Measurements from ENCODE around the gene SMC1B. TPM values are rescaled to one million over a fixed set of nuclear protein-coding genes. Genes with fewer than 3 reads are reported as not detected.
"Not testable (repeated sequence)": the region's sequence is repeated elsewhere in the genome, so short reads cannot be mapped to it uniquely, and the experiment has no call there.

Gene SMC1B
- total and polyA plus RNA-seq, 5 experiments from 2014 or later: 0.16 TPM; not detected in 4

DNA sequence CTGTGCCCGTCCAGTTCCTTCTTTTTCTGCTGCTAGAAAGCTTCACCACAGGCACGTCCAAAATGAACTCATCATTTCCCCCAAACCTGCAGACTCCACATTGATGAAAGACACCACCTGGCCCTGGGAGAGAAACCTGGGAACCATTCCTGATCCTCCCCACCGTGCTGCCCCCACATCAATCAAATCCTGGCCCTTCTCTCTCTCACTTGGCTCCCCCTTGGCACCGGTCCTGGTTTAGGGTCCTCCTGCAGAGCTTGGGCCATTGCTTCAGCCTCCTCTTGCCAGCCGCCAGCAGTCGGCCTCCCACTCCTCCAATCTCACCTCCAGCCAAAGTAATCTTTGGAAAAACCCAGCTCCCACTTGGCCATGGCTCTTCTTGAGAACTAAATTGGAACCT is 38.6 kb upstream of the SMC1B start:
- Mint-ChIP-seq H3K4me3 (no peak overlapping the region), H3K36me3 (no peaks in the 10 kb centered on the region), H3K9me3 (no peaks in the 10 kb centered on the region), H3K27me3 (peaks cover 0 to 7% (median 3%) of the 10 kb centered on the region in 5 donors), H3K4me1 (peaks cover 0 to under 1% (median 0%) of the 10 kb centered on the region in 4 donors), H3K27ac (peak overlapping the region in 1 of 10 donors; percentile 15)
- DNase-seq: no peak
- no peak for ATAC-seq
- POLR2A ChIA-PET: no interaction called here

DNA sequence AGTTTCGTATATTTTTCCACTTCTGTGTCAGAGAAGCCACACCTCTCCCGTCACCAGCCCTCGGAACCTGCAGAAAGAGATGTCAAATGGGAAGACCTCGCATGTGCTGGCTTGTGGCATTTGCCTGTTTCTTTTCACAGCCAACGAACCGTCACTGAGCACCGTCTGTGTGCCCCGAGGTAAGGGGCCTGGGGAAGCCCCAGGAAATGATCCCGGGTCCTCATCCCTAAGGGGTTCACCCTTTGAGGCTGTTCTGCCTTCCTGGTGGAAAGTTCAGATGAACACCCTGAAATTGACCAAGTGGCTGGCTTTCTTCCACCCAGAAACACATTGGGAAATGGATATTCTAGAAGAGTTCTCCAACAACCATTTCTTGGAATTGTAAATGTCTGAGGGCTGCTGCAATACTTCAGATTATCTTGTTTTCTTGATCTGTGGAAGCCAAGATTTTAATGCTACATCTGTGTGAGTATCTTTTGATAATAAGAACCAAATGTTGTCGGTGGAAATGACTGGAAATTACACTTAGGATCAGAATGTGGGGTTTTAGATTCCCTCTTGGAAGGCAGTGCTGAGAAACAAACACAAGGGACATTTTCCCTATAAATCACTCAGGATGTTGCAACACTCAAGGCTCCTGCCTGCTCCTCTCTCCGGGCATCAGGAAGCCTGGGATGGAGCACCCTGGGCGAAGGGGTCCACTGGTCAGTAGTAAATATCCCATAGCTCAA is 37.7 kb upstream of the SMC1B start:
- H3K36me3 Mint-ChIP-seq: no peaks in the 10 kb centered on the region
- H3K27me3 Mint-ChIP-seq: peaks cover 0 to 6% (median 0%) of the 10 kb centered on the region in 5 donors
- no peak overlapping the region for H3K4me3 Mint-ChIP-seq
- no peaks in the 10 kb centered on the region for H3K9me3 Mint-ChIP-seq
- no peaks in the 10 kb centered on the region for H3K4me1 Mint-ChIP-seq
- H3K27ac Mint-ChIP-seq: no peak overlapping the region
- DNase-seq: no peak
- POLR2A ChIA-PET: no interaction called here
- no peak for ATAC-seq

- Mint-ChIP-seq H3K27ac (no peak overlapping the region), H3K4me3 (no peak overlapping the region), H3K9me3 (no peaks in the 10 kb centered on the region), H3K27me3 (peaks cover 0 to 6% (median 0%) of the 10 kb centered on the region in 5 donors), H3K36me3 (no peaks in the 10 kb centered on the region), H3K4me1 (no peaks in the 10 kb centered on the region)
- no peak for ATAC-seq
- DNase-seq: no peak
- POLR2A ChIA-PET: no interaction called here
Measured at GRCh38 chr22:45450101-45450785, 36.8 kb upstream of the SMC1B start.

DNA sequence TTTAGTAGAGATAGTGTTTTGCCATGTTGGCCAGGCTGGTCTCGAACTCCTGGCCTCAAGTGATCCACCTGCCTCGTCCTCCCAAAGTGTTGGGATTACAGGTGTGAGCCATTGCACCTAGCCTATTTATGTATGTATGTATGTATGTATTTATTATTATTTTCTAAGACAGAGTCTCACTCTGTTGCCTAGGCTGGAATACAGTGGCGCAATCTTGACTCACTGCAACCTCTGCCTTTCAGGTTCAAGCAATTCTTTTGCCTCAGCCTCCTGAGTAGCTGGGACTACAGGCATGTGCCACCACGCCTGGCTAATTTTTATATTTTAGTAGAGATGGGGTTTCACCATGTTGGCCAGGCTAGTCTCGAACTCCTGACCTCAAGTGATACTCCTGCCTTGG is 36.0 kb upstream of the SMC1B start:
- POLR2A ChIA-PET, H3K36me3 Mint-ChIP-seq, H3K9me3 Mint-ChIP-seq, H3K27me3 Mint-ChIP-seq, ATAC-seq, DNase-seq, H3K4me3 Mint-ChIP-seq, H3K4me1 Mint-ChIP-seq, H3K27ac Mint-ChIP-seq: not testable (repeated sequence)

- no peaks in the 10 kb centered on the region for H3K36me3 Mint-ChIP-seq
- POLR2A ChIA-PET: interaction anchor here (0.7 kb wide), 1 partner anchor 152 kb away, joined by 4 read pairs; no protein-coding TSS in a partner anchor
- ATAC-seq (no peak), DNase-seq (no peak)
- H3K4me1 Mint-ChIP-seq: no peaks in the 10 kb centered on the region
- H3K27me3 Mint-ChIP-seq: peaks cover 0 to 6% (median 0%) of the 10 kb centered on the region in 5 donors
- no peak overlapping the region for H3K27ac Mint-ChIP-seq
- no peaks in the 10 kb centered on the region for H3K9me3 Mint-ChIP-seq
- H3K4me3 Mint-ChIP-seq: no peak overlapping the region
Measured at GRCh38 chr22:45448431-45448830, 35.0 kb upstream of the SMC1B start.

- DNase-seq, H3K27ac Mint-ChIP-seq, H3K36me3 Mint-ChIP-seq, H3K4me1 Mint-ChIP-seq, POLR2A ChIA-PET, H3K4me3 Mint-ChIP-seq, ATAC-seq, H3K9me3 Mint-ChIP-seq, H3K27me3 Mint-ChIP-seq: not testable (repeated sequence)
Measured at GRCh38 chr22:45447596-45447995, 34.2 kb upstream of the SMC1B start.

DNA sequence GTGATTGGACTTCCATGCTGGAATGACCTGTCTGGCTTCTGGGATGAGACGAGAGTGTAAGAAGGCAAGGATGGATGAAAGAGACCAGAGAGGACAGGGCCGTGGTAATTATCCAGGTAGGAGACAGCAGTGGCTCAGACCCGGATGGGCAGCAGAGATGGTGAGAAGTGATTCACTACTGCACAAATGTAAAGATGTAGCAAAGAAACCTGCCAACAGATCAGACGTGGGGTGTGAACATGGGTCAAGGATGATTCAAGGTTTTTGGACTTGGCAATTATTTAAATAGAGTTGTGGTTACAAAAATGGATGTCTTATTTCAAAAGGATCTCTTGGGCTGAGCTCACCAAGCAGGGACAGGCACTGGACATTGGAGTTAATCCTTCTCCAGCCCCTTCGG is 32.8 kb upstream of the SMC1B start:
- H3K9me3 Mint-ChIP-seq: no peaks in the 10 kb centered on the region
- peaks cover 0 to 1% (median 1%) of the 10 kb centered on the region in 5 donors for H3K27me3 Mint-ChIP-seq
- no peak overlapping the region for H3K4me3 Mint-ChIP-seq
- no peak for ATAC-seq
- no peak for DNase-seq
- POLR2A ChIA-PET: no interaction called here
- peaks cover 1 to 3% (median 1%) of the 10 kb centered on the region in 4 donors for H3K4me1 Mint-ChIP-seq
- H3K27ac Mint-ChIP-seq: no peak overlapping the region
- no peaks in the 10 kb centered on the region for H3K36me3 Mint-ChIP-seq

DNA sequence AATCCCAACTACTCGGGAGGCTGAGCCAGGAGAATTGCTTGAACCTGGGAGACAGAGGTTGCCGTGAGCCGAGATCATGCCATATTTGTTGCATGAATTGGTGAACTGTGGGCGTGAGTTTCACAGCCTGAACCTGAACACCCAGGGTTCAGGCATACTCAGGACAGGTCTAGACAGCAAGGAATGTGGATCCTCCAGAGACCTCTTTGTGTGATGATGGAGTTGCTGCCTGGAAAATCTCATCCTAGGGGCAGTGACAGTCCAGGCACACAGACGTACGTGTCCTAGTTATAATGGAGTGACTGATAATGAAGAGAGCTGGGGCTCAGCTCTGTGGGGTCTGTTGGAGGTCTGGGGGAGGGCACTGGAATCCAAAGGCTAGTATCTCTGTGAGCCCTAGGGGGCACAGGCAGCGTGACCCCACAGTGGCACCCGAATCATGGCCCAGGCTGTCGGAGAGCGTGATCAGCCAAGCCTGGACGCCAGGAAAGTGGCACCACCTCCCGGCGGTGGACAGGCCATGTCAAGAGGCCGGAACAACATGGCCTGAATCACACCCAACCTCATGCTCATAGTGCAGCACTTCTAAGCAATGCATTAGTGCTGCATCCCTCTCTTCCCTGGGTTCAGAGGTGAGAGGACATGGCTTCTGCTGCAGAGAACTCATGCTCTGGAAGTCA is 31.8 kb upstream of the SMC1B start:
- POLR2A ChIA-PET: no interaction called here
- Mint-ChIP-seq H3K36me3 (no peaks in the 10 kb centered on the region), H3K4me3 (no peak overlapping the region), H3K27ac (no peak overlapping the region), H3K4me1 (peaks cover 7 to 12% (median 11%) of the 10 kb centered on the region in 4 donors), H3K27me3 (peaks cover 0 to 3% (median 3%) of the 10 kb centered on the region in 5 donors), H3K9me3 (no peaks in the 10 kb centered on the region)
- ATAC-seq: no peak
- DNase-seq: no peak

DNA sequence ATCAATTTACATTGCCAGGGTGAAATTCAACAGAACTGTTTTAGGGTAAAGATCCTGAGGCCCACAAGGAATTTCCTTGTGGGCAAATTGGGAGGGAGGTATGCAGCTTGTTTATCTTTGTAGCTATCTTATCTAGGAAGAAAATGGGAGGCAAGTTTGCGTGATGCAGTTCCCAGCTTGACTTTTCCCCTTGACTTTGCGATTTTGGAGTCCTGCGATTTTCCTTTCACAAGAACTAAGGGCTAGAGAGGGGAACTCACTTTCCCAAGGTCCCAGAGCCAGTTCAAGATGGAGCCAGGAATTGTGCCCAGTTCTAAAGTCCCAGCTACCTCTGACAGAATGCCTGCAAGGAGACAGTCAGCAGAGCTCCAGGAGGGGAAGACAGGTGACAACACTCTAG is 30.8 kb upstream of the SMC1B start:
- H3K27ac Mint-ChIP-seq: no peak overlapping the region
- ATAC-seq (no peak), DNase-seq (no peak)
- H3K9me3 Mint-ChIP-seq: no peaks in the 10 kb centered on the region
- no peaks in the 10 kb centered on the region for H3K36me3 Mint-ChIP-seq
- H3K4me1 Mint-ChIP-seq: peaks cover 7 to 12% (median 11%) of the 10 kb centered on the region in 4 donors
- H3K4me3 Mint-ChIP-seq: no peak overlapping the region
- peaks cover 0 to 3% (median 3%) of the 10 kb centered on the region in 5 donors for H3K27me3 Mint-ChIP-seq
- POLR2A ChIA-PET: no interaction called here

DNA sequence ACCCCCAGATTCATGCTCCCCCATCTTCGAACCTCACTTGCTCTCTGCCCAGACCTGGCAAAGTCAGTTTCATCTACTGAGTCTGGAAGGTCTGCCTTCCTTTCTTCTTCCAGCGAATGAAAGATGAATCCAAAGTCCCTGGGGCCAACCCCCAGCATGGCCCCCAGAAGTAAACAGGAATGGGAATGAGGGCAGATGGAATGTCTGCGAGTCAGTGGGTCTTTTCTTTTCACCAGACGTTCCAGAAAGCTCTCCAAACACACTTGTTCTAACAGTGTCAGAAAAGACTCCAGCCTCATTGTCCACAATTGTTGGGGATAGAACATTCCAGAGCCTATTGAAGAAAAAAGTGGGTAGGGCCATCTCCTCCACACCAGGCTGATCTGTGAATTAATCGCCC is 28.7 kb upstream of the SMC1B start:
- DNase-seq: no peak
- Mint-ChIP-seq H3K4me3 (no peak overlapping the region), H3K27me3 (peaks cover 0 to 3% (median 3%) of the 10 kb centered on the region in 5 donors), H3K27ac (no peak overlapping the region), H3K4me1 (peaks cover 7 to 16% (median 11%) of the 10 kb centered on the region in 4 donors), H3K9me3 (no peaks in the 10 kb centered on the region), H3K36me3 (no peaks in the 10 kb centered on the region)
- POLR2A ChIA-PET: interaction anchor here (0.5 to 0.9 kb wide), 2 partner anchors 143 to 190 kb away, joined by 4 to 6 read pairs; no protein-coding TSS in a partner anchor
- ATAC-seq: no peak

- ATAC-seq (peak; percentile 87 to 96), DNase-seq (peak in 3 of 10 donors; percentile 5 to 42 (median 37))
- Mint-ChIP-seq H3K27me3 (peaks cover 0 to 3% (median 3%) of the 10 kb centered on the region in 5 donors), H3K27ac (peak overlapping the region in 9 of 10 donors; percentile 31 to 96 (median 88)), H3K36me3 (no peaks in the 10 kb centered on the region), H3K9me3 (no peaks in the 10 kb centered on the region), H3K4me3 (peak overlapping the region; percentile 68 to 87 (median 80)), H3K4me1 (peaks cover 7 to 16% (median 11%) of the 10 kb centered on the region in 4 donors)
- POLR2A ChIA-PET: no interaction called here
Measured at GRCh38 chr22:45441138-45441537, 27.7 kb upstream of the SMC1B start.

- peak overlapping the region; percentile 68 to 87 (median 80) for H3K4me3 Mint-ChIP-seq
- DNase-seq, POLR2A ChIA-PET, H3K36me3 Mint-ChIP-seq, H3K27me3 Mint-ChIP-seq, H3K9me3 Mint-ChIP-seq: not testable (repeated sequence)
- peak in 1 of 2 donors; percentile 30 for ATAC-seq
- H3K27ac Mint-ChIP-seq: peak overlapping the region in 9 of 10 donors; percentile 31 to 96 (median 88)
- H3K4me1 Mint-ChIP-seq: peaks cover 8 to 18% (median 13%) of the 10 kb centered on the region in 4 donors
Measured at GRCh38 chr22:45440688-45441087, 27.3 kb upstream of the SMC1B start.

GRCh38 chr22:45438336-45438735 is 24.9 kb upstream of the SMC1B start:
- Mint-ChIP-seq H3K9me3 (no peaks in the 10 kb centered on the region), H3K27me3 (peaks cover 0 to 3% (median 3%) of the 10 kb centered on the region in 5 donors), H3K4me3 (no peak overlapping the region), H3K36me3 (no peaks in the 10 kb centered on the region), H3K27ac (no peak overlapping the region), H3K4me1 (peaks cover 14 to 27% (median 19%) of the 10 kb centered on the region in 4 donors)
- POLR2A ChIA-PET: no interaction called here
- DNase-seq: no peak
- ATAC-seq: no peak

Measured in naive thymus-derived CD8-positive, alpha-beta T cell (primary cell).